ENCODE results near the gene TMA7B. TPM values are rescaled to one million over a fixed set of nuclear protein-coding genes. Genes with fewer than 3 reads are reported as not detected.

The TMA7B gene
- total RNA-seq, 1 donor from 2014 or later: not detected

- Histone ChIP-seq H3K36me3 (ENCODE audit: control insufficient read depth, insufficient read depth, low read length) (no peaks in the 10 kb centered on the region), H3K27me3 (ENCODE audit: control insufficient read depth, insufficient read depth, low read length) (peaks cover 1% of the 10 kb centered on the region), H3K4me3 (ENCODE audit: low read depth, low read length) (no peak overlapping the region)
- FAIRE-seq (peak; percentile 62), DNase-seq (ENCODE audit: low read depth) (peak; percentile 83)
- no peak for TF ChIP-seq CTCF (IDR thresholded peaks at IDR 0.05; ENCODE audit: insufficient read depth, low read length, severe bottlenecking)
Observed at GRCh38 chr22:39928536-39929520, 31.4 kb upstream of the TMA7B start.

GRCh38 chr22:39931251-39931650, 28.9 kb upstream of the TMA7B start:
- TF ChIP-seq CTCF (IDR thresholded peaks at IDR 0.05; ENCODE audit: insufficient read depth, low read length, severe bottlenecking): no peak
- H3K4me3 ChIP-seq (ENCODE audit: low read depth, low read length): no peak overlapping the region
- peaks cover 3% of the 10 kb centered on the region for H3K27me3 ChIP-seq (ENCODE audit: control insufficient read depth, insufficient read depth, low read length)
- no peaks in the 10 kb centered on the region for H3K36me3 ChIP-seq (ENCODE audit: control insufficient read depth, insufficient read depth, low read length)
- no peak for FAIRE-seq
- no peak for DNase-seq (ENCODE audit: low read depth)

DNA sequence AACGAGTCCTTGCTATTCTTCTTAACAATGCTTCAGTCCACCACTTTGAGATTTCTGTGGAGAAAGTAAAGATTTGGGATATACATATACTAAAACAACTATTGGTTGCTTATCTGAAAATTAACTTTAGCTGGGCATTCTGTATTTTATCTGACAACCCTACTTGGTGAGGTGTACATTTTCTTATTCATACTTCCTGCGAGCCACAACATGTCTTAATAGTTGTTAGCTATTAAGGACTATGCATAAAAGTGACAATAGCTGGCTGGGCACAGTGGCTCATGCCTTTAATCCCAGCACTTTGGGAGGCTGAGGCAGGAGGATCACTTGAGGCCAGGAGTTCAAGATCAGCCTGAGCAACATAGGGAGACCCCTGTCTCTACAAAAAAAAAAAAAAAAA, 28.0 kb upstream of the TMA7B start:
- peaks cover 5% of the 10 kb centered on the region for H3K27me3 ChIP-seq (ENCODE audit: control insufficient read depth, insufficient read depth, low read length)
- no peaks in the 10 kb centered on the region for H3K36me3 ChIP-seq (ENCODE audit: control insufficient read depth, insufficient read depth, low read length)
- TF ChIP-seq CTCF (IDR thresholded peaks at IDR 0.05; ENCODE audit: insufficient read depth, low read length, severe bottlenecking): no peak
- DNase-seq (ENCODE audit: low read depth) (peak; percentile 50), FAIRE-seq (no peak)
- H3K4me3 ChIP-seq (ENCODE audit: low read depth, low read length): no peak overlapping the region

GRCh38 chr22:39932918-39933649, 27.1 kb upstream of the TMA7B start:
- FAIRE-seq (no peak), DNase-seq (ENCODE audit: low read depth) (peak; percentile 13)
- no peak overlapping the region for H3K4me3 ChIP-seq (ENCODE audit: low read depth, low read length)
- H3K27me3 ChIP-seq (ENCODE audit: control insufficient read depth, insufficient read depth, low read length): peaks cover 5% of the 10 kb centered on the region
- no peaks in the 10 kb centered on the region for H3K36me3 ChIP-seq (ENCODE audit: control insufficient read depth, insufficient read depth, low read length)
- peak; percentile 39 for TF ChIP-seq CTCF (IDR thresholded peaks at IDR 0.05; ENCODE audit: insufficient read depth, low read length, severe bottlenecking)

DNA sequence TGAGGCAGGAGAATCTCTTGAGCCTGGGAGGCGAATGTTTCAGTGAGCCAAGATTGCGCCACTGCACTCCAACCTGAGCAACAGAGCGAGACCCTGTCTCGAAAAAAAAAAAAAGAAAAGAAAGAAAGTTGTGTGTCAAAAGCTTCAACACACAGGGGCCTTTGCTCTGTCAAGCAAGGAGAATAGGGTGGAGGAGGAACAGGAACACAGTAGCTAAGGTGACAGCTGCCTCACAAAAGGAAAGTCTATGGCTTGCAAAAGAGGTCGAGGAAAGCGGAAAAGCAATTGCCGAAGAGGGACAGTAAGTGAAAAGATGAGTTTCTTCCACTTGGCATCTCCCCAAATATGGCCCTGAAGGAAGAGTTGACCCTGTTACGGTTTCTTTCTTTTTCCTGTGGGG, 26.5 kb upstream of the TMA7B start:
- Histone ChIP-seq H3K36me3 (ENCODE audit: control insufficient read depth, insufficient read depth, low read length) (no peaks in the 10 kb centered on the region), H3K27me3 (ENCODE audit: control insufficient read depth, insufficient read depth, low read length) (peaks cover 5% of the 10 kb centered on the region), H3K4me3 (ENCODE audit: low read depth, low read length) (no peak overlapping the region)
- no peak for TF ChIP-seq CTCF (IDR thresholded peaks at IDR 0.05; ENCODE audit: insufficient read depth, low read length, severe bottlenecking)
- no peak for DNase-seq (ENCODE audit: low read depth)
- FAIRE-seq: no peak
